T-helper 2 cell treated with Interferon-gamma antibody and Interleukin-4, amounts not matched to agents 5 μg/mL and 100 μg/mL, for 36 hours (primary cell): ENCODE data around the gene SLC25A39.
"Not testable (repeated sequence)": the region's sequence is repeated elsewhere in the genome, so short reads cannot be mapped to it uniquely, and the experiment has no call there.

Experiments
- DNase-seq: peaks from one replicate; pipeline ENCODE4 v3.0.0; 2021; ENCODE audit warnings: low spot score
- H3K27ac Mint-ChIP-seq: one replicate; pipeline ENCODE4 v1.8.0; 2021; ENCODE audit warnings: mild to moderate bottlenecking, mixed read lengths
- H3K27me3 Mint-ChIP-seq: one replicate; pipeline ENCODE4 v1.8.0; 2021; ENCODE audit warnings: low read depth, mixed read lengths
- H3K36me3 Mint-ChIP-seq: one replicate; pipeline ENCODE4 v1.8.0; 2021; ENCODE audit warnings: low read depth, mixed read lengths
- H3K4me1 Mint-ChIP-seq: one replicate; pipeline ENCODE4 v1.8.0; 2021; ENCODE audit warnings: low read depth, mixed read lengths
- H3K4me3 Mint-ChIP-seq: one replicate; pipeline ENCODE4 v1.8.0; 2022; ENCODE audit warnings: mild to moderate bottlenecking, moderate library complexity, mixed read lengths
- H3K9me3 Mint-ChIP-seq: one replicate; pipeline ENCODE4 v1.8.0; 2021; ENCODE audit warnings: mixed read lengths

Gene SLC25A39

GRCh38 chr17:44333371-44333770 is 8.7 kb upstream of the SLC25A39 start:
- Mint-ChIP-seq H3K4me3 (no peak overlapping the region), H3K27ac (no peak overlapping the region), H3K9me3 (no peaks in the 10 kb centered on the region), H3K27me3 (no peaks in the 10 kb centered on the region), H3K4me1 (peaks cover 6% of the 10 kb centered on the region), H3K36me3 (no peaks in the 10 kb centered on the region)
- DNase-seq, result no peak

- peak overlapping the region; percentile 17 for H3K27ac Mint-ChIP-seq
- no peaks in the 10 kb centered on the region for H3K9me3 Mint-ChIP-seq
- H3K4me1 Mint-ChIP-seq, result peaks cover 10% of the 10 kb centered on the region
- DNase-seq, result peak; percentile 65
- no peaks in the 10 kb centered on the region for H3K36me3 Mint-ChIP-seq
- H3K27me3 Mint-ChIP-seq, result no peaks in the 10 kb centered on the region
- H3K4me3 Mint-ChIP-seq, result no peak overlapping the region
Measured at GRCh38 chr17:44331249-44331760, 6.7 kb upstream of the SLC25A39 start.

GRCh38 chr17:44330263-44330662 is 5.6 kb upstream of the SLC25A39 start:
- DNase-seq, H3K4me3 Mint-ChIP-seq, H3K27ac Mint-ChIP-seq, H3K9me3 Mint-ChIP-seq, H3K36me3 Mint-ChIP-seq, H3K27me3 Mint-ChIP-seq: not testable (repeated sequence)
- peaks cover 14% of the 10 kb centered on the region for H3K4me1 Mint-ChIP-seq

- not testable (repeated sequence) for H3K4me3 Mint-ChIP-seq, H3K36me3 Mint-ChIP-seq, DNase-seq, H3K27ac Mint-ChIP-seq, H3K9me3 Mint-ChIP-seq, H3K27me3 Mint-ChIP-seq
- H3K4me1 Mint-ChIP-seq, result peaks cover 16% of the 10 kb centered on the region
Measured at GRCh38 chr17:44329516-44329915, 4.9 kb upstream of the SLC25A39 start.

GRCh38 chr17:44327715-44328449 is 3.3 kb upstream of the SLC25A39 start:
- Mint-ChIP-seq H3K4me1 (peaks cover 18% of the 10 kb centered on the region), H3K27ac (no peak overlapping the region), H3K27me3 (no peaks in the 10 kb centered on the region), H3K9me3 (no peaks in the 10 kb centered on the region), H3K4me3 (peak overlapping the region; percentile 46), H3K36me3 (no peaks in the 10 kb centered on the region)
- DNase-seq, result no peak

GRCh38 chr17:44326861-44327444 is 2.3 kb upstream of the SLC25A39 start:
- Mint-ChIP-seq H3K4me3 (peak overlapping the region; percentile 75), H3K36me3 (peaks cover 2% of the 10 kb centered on the region), H3K9me3 (no peaks in the 10 kb centered on the region), H3K27ac (peak overlapping the region; percentile 86), H3K4me1 (peaks cover 18% of the 10 kb centered on the region), H3K27me3 (no peaks in the 10 kb centered on the region)
- DNase-seq, result peak; percentile 92

GRCh38 chr17:44324092-44324570 is 492 bp downstream of the SLC25A39 start:
- Mint-ChIP-seq H3K9me3 (no peaks in the 10 kb centered on the region), H3K4me1 (peaks cover 12% of the 10 kb centered on the region), H3K27me3 (no peaks in the 10 kb centered on the region), H3K27ac (peak overlapping the region; percentile 52), H3K4me3 (peak overlapping the region; percentile 86), H3K36me3 (peaks cover 11% of the 10 kb centered on the region)
- no peak for DNase-seq

- H3K27ac Mint-ChIP-seq, result peak overlapping the region; percentile 49
- peak overlapping the region; percentile 86 for H3K4me3 Mint-ChIP-seq
- peaks cover 11% of the 10 kb centered on the region for H3K36me3 Mint-ChIP-seq
- H3K4me1 Mint-ChIP-seq, result peaks cover 12% of the 10 kb centered on the region
- H3K9me3 Mint-ChIP-seq, result no peaks in the 10 kb centered on the region
- DNase-seq, result no peak
- no peaks in the 10 kb centered on the region for H3K27me3 Mint-ChIP-seq
Measured at GRCh38 chr17:44323359-44324091, 1.1 kb downstream of the SLC25A39 start.

GRCh38 chr17:44322236-44322895 is 2.3 kb downstream of the SLC25A39 start:
- Mint-ChIP-seq H3K9me3 (no peaks in the 10 kb centered on the region), H3K4me1 (peaks cover 12% of the 10 kb centered on the region), H3K27ac (no peak overlapping the region), H3K36me3 (peaks cover 11% of the 10 kb centered on the region), H3K27me3 (peaks cover 3% of the 10 kb centered on the region), H3K4me3 (peak overlapping the region; percentile 38)
- no peak for DNase-seq

- peaks cover 11% of the 10 kb centered on the region for H3K36me3 Mint-ChIP-seq
- H3K27me3 Mint-ChIP-seq, result peaks cover 11% of the 10 kb centered on the region
- H3K4me3 Mint-ChIP-seq, result no peak overlapping the region
- no peak for DNase-seq
- H3K4me1 Mint-ChIP-seq, result peaks cover 8% of the 10 kb centered on the region
- no peak overlapping the region for H3K27ac Mint-ChIP-seq
- no peaks in the 10 kb centered on the region for H3K9me3 Mint-ChIP-seq
Measured at GRCh38 chr17:44321246-44322120, 3.1 kb downstream of the SLC25A39 start.

GRCh38 chr17:44320066-44320465 is 4.6 kb downstream of the SLC25A39 start:
- Mint-ChIP-seq H3K27me3 (peaks cover 23% of the 10 kb centered on the region), H3K4me1 (peaks cover 11% of the 10 kb centered on the region), H3K4me3 (no peak overlapping the region)

GRCh38 chr17:44318077-44318892 is 6.3 kb downstream of the SLC25A39 start:
- Mint-ChIP-seq H3K4me1 (peaks cover 9% of the 10 kb centered on the region), H3K27ac (no peak overlapping the region), H3K9me3 (no peaks in the 10 kb centered on the region)

More at GRCh38 chr17:44320066-44320465, 4.6 kb downstream of the SLC25A39 start:
- Mint-ChIP-seq H3K9me3 (no peaks in the 10 kb centered on the region), H3K27ac (no peak overlapping the region), H3K36me3 (peaks cover 11% of the 10 kb centered on the region)
- DNase-seq, result no peak

More at GRCh38 chr17:44318077-44318892, 6.3 kb downstream of the SLC25A39 start:
- Mint-ChIP-seq H3K36me3 (peaks cover 11% of the 10 kb centered on the region), H3K4me3 (no peak overlapping the region), H3K27me3 (peaks cover 37% of the 10 kb centered on the region)
- DNase-seq, result no peak
